ENCODE results near the gene ISM2. TPM values are rescaled to one million over a fixed set of nuclear protein-coding genes. Genes with fewer than 3 reads are reported as not detected.

ISM2 gene
- total and polyA plus RNA-seq, 2 experiments from 2014 or later = 0.69 to 1.3 TPM

- no peak for TF ChIP-seq ZNF462 (CRISPR knock-in tag; IDR thresholded peaks at IDR 0.05)
Observed at GRCh38 chr14:77524536-77524935, 25.9 kb upstream of the ISM2 start (continued).

DNA sequence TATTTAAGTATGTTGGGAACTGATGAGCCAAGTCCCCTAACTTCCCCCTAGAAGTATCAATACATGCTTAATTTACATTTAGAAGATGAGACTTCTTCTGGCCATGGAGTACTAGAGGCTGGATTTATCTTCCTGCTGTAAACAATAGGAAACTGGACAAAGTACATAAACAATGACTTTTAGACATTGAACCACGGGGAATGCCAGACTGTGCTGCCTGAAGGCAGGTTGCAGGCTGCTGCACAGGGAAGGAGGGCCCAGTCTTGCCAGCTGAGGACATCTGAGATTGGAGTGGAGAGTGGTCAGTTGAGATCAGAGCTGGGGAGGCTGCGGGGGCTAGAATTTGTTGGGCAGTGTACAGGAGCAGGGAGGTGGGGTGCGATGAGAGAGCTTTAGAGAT is 24.5 kb upstream of the ISM2 start:
- Mint-ChIP-seq H3K9me3 (no peaks in the 10 kb centered on the region), H3K27ac (no peak overlapping the region), H3K36me3 (ENCODE audit: low read depth) (peaks cover 18% of the 10 kb centered on the region; the same call in 2 of the 3 replicates), H3K4me3 (no peak overlapping the region), H3K27me3 (ENCODE audit: insufficient read depth, low read depth, poor library complexity) (no peaks in the 10 kb centered on the region), H3K4me1 (no peaks in the 10 kb centered on the region)
- Histone ChIP-seq H2AFZ (no peak overlapping the region), H3K9me2 (ENCODE audit: insufficient read depth) (no peaks in the 10 kb centered on the region), H4K20me1 (replicated peaks; ENCODE audit: insufficient read depth) (no peaks in the 10 kb centered on the region), H3K27me3 (ENCODE audit: insufficient read depth) (no peaks in the 10 kb centered on the region), H3K4me2 (no peak overlapping the region), H3K79me2 (replicated peaks; ENCODE audit: insufficient read depth) (no peaks in the 10 kb centered on the region), H3K27ac (ENCODE audit: low read depth) (no peak overlapping the region), H3K4me3 (no peak overlapping the region), H3K36me3 (ENCODE audit: insufficient read depth) (no peaks in the 10 kb centered on the region), H3K4me1 (ENCODE audit: insufficient read depth) (no peaks in the 10 kb centered on the region), H3F3A (replicated peaks; ENCODE audit: low read depth) (no peaks in the 10 kb centered on the region)
- no peak for ATAC-seq
- no peak for DNase-seq (ENCODE audit: low spot score)
- TF ChIP-seq EZH2phosphoT487 (IDR thresholded peaks at IDR 0.05; ENCODE audit: unreplicated experiment) (no peak), POLR2AphosphoS5 (IDR thresholded peaks at IDR 0.05; ENCODE audit: low read depth) (no peak), ZNF462 (CRISPR knock-in tag; IDR thresholded peaks at IDR 0.05) (no peak), STAT1 (IDR thresholded peaks at IDR 0.05; ENCODE audit: unreplicated experiment) (no peak), CREB1 (CRISPR knock-in tag; IDR thresholded peaks at IDR 0.05; ENCODE audit: low read depth) (no peak)
- TF ChIP-seq, protein P1, sequence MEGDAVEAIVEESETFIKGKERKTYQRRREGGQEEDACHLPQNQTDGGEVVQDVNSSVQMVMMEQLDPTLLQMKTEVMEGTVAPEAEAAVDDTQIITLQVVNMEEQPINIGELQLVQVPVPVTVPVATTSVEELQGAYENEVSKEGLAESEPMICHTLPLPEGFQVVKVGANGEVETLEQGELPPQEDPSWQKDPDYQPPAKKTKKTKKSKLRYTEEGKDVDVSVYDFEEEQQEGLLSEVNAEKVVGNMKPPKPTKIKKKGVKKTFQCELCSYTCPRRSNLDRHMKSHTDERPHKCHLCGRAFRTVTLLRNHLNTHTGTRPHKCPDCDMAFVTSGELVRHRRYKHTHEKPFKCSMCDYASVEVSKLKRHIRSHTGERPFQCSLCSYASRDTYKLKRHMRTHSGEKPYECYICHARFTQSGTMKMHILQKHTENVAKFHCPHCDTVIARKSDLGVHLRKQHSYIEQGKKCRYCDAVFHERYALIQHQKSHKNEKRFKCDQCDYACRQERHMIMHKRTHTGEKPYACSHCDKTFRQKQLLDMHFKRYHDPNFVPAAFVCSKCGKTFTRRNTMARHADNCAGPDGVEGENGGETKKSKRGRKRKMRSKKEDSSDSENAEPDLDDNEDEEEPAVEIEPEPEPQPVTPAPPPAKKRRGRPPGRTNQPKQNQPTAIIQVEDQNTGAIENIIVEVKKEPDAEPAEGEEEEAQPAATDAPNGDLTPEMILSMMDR (conservative IDR thresholded peaks at IDR 0.05; ENCODE audit: low read depth in 2 of 2) = no peak
- TF ChIP-seq, protein P2, sequence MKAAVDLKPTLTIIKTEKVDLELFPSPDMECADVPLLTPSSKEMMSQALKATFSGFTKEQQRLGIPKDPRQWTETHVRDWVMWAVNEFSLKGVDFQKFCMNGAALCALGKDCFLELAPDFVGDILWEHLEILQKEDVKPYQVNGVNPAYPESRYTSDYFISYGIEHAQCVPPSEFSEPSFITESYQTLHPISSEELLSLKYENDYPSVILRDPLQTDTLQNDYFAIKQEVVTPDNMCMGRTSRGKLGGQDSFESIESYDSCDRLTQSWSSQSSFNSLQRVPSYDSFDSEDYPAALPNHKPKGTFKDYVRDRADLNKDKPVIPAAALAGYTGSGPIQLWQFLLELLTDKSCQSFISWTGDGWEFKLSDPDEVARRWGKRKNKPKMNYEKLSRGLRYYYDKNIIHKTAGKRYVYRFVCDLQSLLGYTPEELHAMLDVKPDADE (IDR thresholded peaks at IDR 0.05) = no peak

All from GM23338 (cell line).